Endothelial cell of umbilical vein (primary cell): ENCODE data around the gene RAC3. TPM values are rescaled to one million over a fixed set of nuclear protein-coding genes. Genes with fewer than 3 reads are reported as not detected.

ENCODE experiments used
- BruUV-seq: library from RNA; stranded (reverse); fragments of 400-500 nt; replicated peaks from 2 replicates; lab custom pipeline; 2021; lab: Mats Ljungman, UMichigan
- CTCF ChIA-PET: fragments of 300-600, 350-600 bp; sonication (Branson Sonifier 250); formaldehyde crosslinking; loops from one replicate; lab custom pipeline; 2021; ENCODE audit warnings: antibody characterized with exemption, inconsistent platforms; lab: Charles Lee
- POLR2A ChIA-PET: fragments of 300-600, 350-600 bp; sonication (Branson Sonifier 250); formaldehyde crosslinking; loops from one replicate; lab custom pipeline; 2021; ENCODE audit warnings: antibody characterized with exemption, inconsistent platforms; lab: Charles Lee
- DNase-seq: peaks from one replicate; pipeline ENCODE4 v3.0.0-alpha.2; 2011; ENCODE audit warnings: low read depth, low spot score
- FAIRE-seq: peaks from 2 replicates; lab custom pipeline; 2011; peaks lifted over from hg19 to GRCh38; lab: Jason Lieb, UNC
- H2AFZ ChIP-seq: 2 replicates; pipeline ENCODE4 v1.6.0; 2012; ENCODE audit warnings: low read depth, low read length, control low read depth, inconsistent platforms
- H3K27ac ChIP-seq: 2 replicates; pipeline ENCODE4 v1.5.1; 2011; ENCODE audit warnings: low read depth, mild to moderate bottlenecking, control low read depth, low read length, moderate library complexity; ENCODE audit not compliant: insufficient read depth
- H3K27me3 ChIP-seq, 2 experiments: 2 replicates each; pipeline versions ENCODE4 v1.6.0 to v1.6.1; 2011; ENCODE audit warnings: low read length in 2 of 2, mixed read lengths in 1 of 2; ENCODE audit not compliant: control insufficient read depth in 2 of 2, insufficient read depth in 2 of 2
- H3K36me3 ChIP-seq, 2 experiments: 2 replicates in 1 of 2; 3 replicates in 1 of 2; pipeline ENCODE4 v1.5.1; 2011; ENCODE audit warnings: low read length in 2 of 2, mild to moderate bottlenecking in 1 of 2, moderate library complexity in 1 of 2; ENCODE audit not compliant: control insufficient read depth in 2 of 2, insufficient read depth in 2 of 2; ENCODE audit errors: extremely low read depth in 1 of 2
- H3K4me1 ChIP-seq: 3 replicates; pipeline ENCODE4 v1.5.1; 2011; ENCODE audit warnings: mild to moderate bottlenecking, low read length; ENCODE audit not compliant: control insufficient read depth, insufficient read depth; ENCODE audit errors: extremely low read depth
- H3K4me2 ChIP-seq: 2 replicates; pipeline ENCODE4 v1.6.1; 2011; ENCODE audit warnings: low read length, control low read depth, mixed read lengths; ENCODE audit not compliant: insufficient read depth
- H3K4me3 ChIP-seq, 3 experiments: fragments of 200-600 bp in 1 of 3; sonication (generic), shearing (Covaris generic) in 1 of 3; replicated peaks in 1 of 3; 2 replicates each; pipeline ENCODE4 v1.5.1; 2011 to 2016; ENCODE audit warnings: control low read depth in 3 of 3, low read length in 3 of 3, mild to moderate bottlenecking in 2 of 3, inconsistent platforms in 1 of 3, low read depth in 1 of 3, moderate library complexity in 1 of 3; ENCODE audit not compliant: insufficient read depth in 1 of 3
- H3K79me2 ChIP-seq: 2 replicates; pipeline ENCODE4 v1.6.0; 2012; ENCODE audit warnings: low read length, inconsistent platforms; ENCODE audit not compliant: control insufficient read depth, insufficient read depth
- H3K9ac ChIP-seq: replicated peaks from 2 replicates; pipeline ENCODE3; 2011; ENCODE audit warnings: low read length, control low read depth; ENCODE audit not compliant: insufficient read depth; ENCODE audit errors: extremely low read depth
- H3K9me1 ChIP-seq: replicated peaks from 3 replicates; pipeline ENCODE4 v1.6.0; 2011; ENCODE audit warnings: mild to moderate bottlenecking, low read length; ENCODE audit not compliant: control insufficient read depth, insufficient read depth; ENCODE audit errors: extremely low read depth
- H3K9me3 ChIP-seq: replicated peaks from 2 replicates; pipeline ENCODE4 v1.5.1; 2012; ENCODE audit warnings: low read length, inconsistent platforms; ENCODE audit not compliant: control insufficient read depth, insufficient read depth
- H4K20me1 ChIP-seq: replicated peaks from 2 replicates; pipeline ENCODE3; 2011; ENCODE audit warnings: mild to moderate bottlenecking, low read length; ENCODE audit not compliant: control insufficient read depth, insufficient read depth; ENCODE audit errors: extremely low read depth
- CTCF ChIP-seq, 2 donors: IDR thresholded peaks; 1 replicate in 1 of 2; 2 replicates in 1 of 2; pipeline ENCODE4 v1.5.1; 2011; ENCODE audit warnings: low read length in 2 of 2, mild to moderate bottlenecking in 2 of 2, moderate library complexity in 2 of 2, control low read depth in 1 of 2, inconsistent platforms in 1 of 2, low read depth in 1 of 2; ENCODE audit not compliant: insufficient read depth in 1 of 2; ENCODE audit errors: extremely low read depth in 1 of 2
- EZH2 ChIP-seq: IDR thresholded peaks from 2 replicates; pipeline ENCODE4 v1.6.1; 2012; ENCODE audit warnings: borderline replicate concordance, low read depth, mild to moderate bottlenecking, moderate library complexity, low read length, inconsistent platforms; ENCODE audit not compliant: severe bottlenecking
- FOS ChIP-seq: IDR thresholded peaks from 2 replicates; pipeline ENCODE4 v1.6.1; 2011; ENCODE audit warnings: mild to moderate bottlenecking, low read length, moderate library complexity, borderline replicate concordance; ENCODE audit not compliant: insufficient read depth
- GATA2 ChIP-seq: IDR thresholded peaks from 2 replicates; pipeline ENCODE4 v1.7.0; 2011; ENCODE audit warnings: low read depth, mild to moderate bottlenecking, moderate library complexity, mixed read lengths, low read length; ENCODE audit not compliant: insufficient read length, insufficient read depth
- JUN ChIP-seq: IDR thresholded peaks from 2 replicates; pipeline ENCODE4 v1.6.1; 2011; ENCODE audit warnings: borderline replicate concordance, low read depth; ENCODE audit not compliant: insufficient read length, insufficient read depth
- MAX ChIP-seq: IDR thresholded peaks from 2 replicates; pipeline ENCODE4 v1.6.1; 2011; ENCODE audit not compliant: insufficient read depth, insufficient read length
- MYC ChIP-seq: IDR thresholded peaks from one replicate; pipeline ENCODE4 v1.6.1; 2011; ENCODE audit warnings: mild to moderate bottlenecking, low read depth, low read length
- POLR2A ChIP-seq: IDR thresholded peaks from 2 replicates; pipeline ENCODE4 v1.6.1; 2012; ENCODE audit warnings: low read depth, mild to moderate bottlenecking, control low read depth, low read length
- POLR2AphosphoS5 ChIP-seq: IDR thresholded peaks from 2 replicates; pipeline ENCODE4 v1.6.1; 2012; ENCODE audit warnings: low read depth, mild to moderate bottlenecking, control low read depth, low read length, moderate library complexity; ENCODE audit not compliant: insufficient read depth
- dilution Hi-C: fragments of 300-500 bp; cut with MboI; formaldehyde crosslinking; loops from one replicate; pipeline ENCODE4 v1.15.0; 2019; ENCODE audit warnings: low sequenced_read_pairs; ENCODE audit not compliant: extremely low pct_ligation_motif_present
- intact Hi-C: fragments of 100-400 bp; cut with micrococcal nuclease; formaldehyde crosslinking; loops from one replicate; pipeline ENCODE4 v1.10.0; 2022
- polyA plus RNA-seq, 4 experiments: library from polyadenylated mRNA; depleted of rRNA in 3 of 4; stranded (reverse) in 3 of 4; unstranded in 1 of 4; fragments of >200 nt; gene quantifications; 2 replicates each; pipeline versions ENCODE4 v1.2.1 to v1.2.3, GENCODE V29; 2011 to 2012; ENCODE audit warnings: missing spikeins in 1 of 4
- total RNA-seq: library from RNA; stranded (reverse); gene quantifications from 2 replicates; pipeline ENCODE4 v1.2.3, GENCODE V29; 2021

The RAC3 gene
- total and polyA plus RNA-seq, 2 donors (not counting 3 experiments of a cell fraction or from before 2014, with no cell fraction given): 34.1 to 56.0 TPM

- intact Hi-C loops: loop anchor here (10.0 kb wide), 2 partner anchors 199 to 379 kb away; partner anchors contain the start of genes HEXD and OGFOD3
- CTCF ChIA-PET: interaction anchor here (1.1 kb wide), 1 partner anchor 12 kb away, joined by 6 read pairs; the partner anchor contains the start of genes CENPX and LRRC45
- Histone ChIP-seq H3K79me2 (peaks cover 7% of the 10 kb centered on the region), H3K4me2 (no peak overlapping the region), H3K4me1 (peaks cover 16% of the 10 kb centered on the region), H3K9me1 (no peaks in the 10 kb centered on the region), H3K9me3 (no peaks in the 10 kb centered on the region), H3K9ac (no peak overlapping the region), H3K36me3 (no peaks in the 10 kb centered on the region), H2AFZ (no peak overlapping the region), H4K20me1 (no peaks in the 10 kb centered on the region), H3K27ac (no peak overlapping the region), H3K27me3 (no peaks in the 10 kb centered on the region), H3K4me3 (no peak overlapping the region)
- FAIRE-seq (peak; percentile 21), DNase-seq (no peak)
- TF ChIP-seq EZH2: no peak
- POLR2A ChIA-PET: no interaction called here
- dilution Hi-C loops: no loop called here
- BruUV-seq: no TSS peak
These were observed 4.0 kb downstream of the RAC3 start for GRCh38 chr17:82035488-82035887.

- peaks cover 13% of the 10 kb centered on the region for H3K4me1 ChIP-seq
- peak overlapping the region; percentile 67 for H3K4me2 ChIP-seq
- BruUV-seq: TSS peak; percentile 72
- TF ChIP-seq POLR2AphosphoS5 (no peak), JUN (no peak), GATA2 (no peak), MYC (no peak), CTCF (IDR thresholded peaks at IDR 0.05; ENCODE audit: extremely low read depth in 1 of 2, insufficient read depth in 1 of 2, low read depth in 1 of 2, low read length in 2 of 2) (no peak), POLR2A (no peak), EZH2 (no peak), FOS (no peak), MAX (no peak)
- DNase-seq: no peak
- no peak for FAIRE-seq
- dilution Hi-C loops (no loop called here), intact Hi-C loops (loop anchor here (2.0 to 10.0 kb wide), 3 partner anchors 17 to 379 kb away; partner anchors contain the start of genes HEXD and OGFOD3)
- ChIA-PET CTCF (interaction anchor here (1.1 kb wide), 1 partner anchor 13 kb away, joined by 6 read pairs; the partner anchor contains the start of genes CENPX and LRRC45), POLR2A (no interaction called here)
- no peaks in the 10 kb centered on the region for H3K36me3 ChIP-seq
- H3K79me2 ChIP-seq: peaks cover 7% of the 10 kb centered on the region
- H3K4me3 ChIP-seq: no peak overlapping the region
- peak overlapping the region; percentile 78 for H3K9ac ChIP-seq
- H3K9me1 ChIP-seq: no peaks in the 10 kb centered on the region
- no peaks in the 10 kb centered on the region for H3K27me3 ChIP-seq
- H2AFZ ChIP-seq: no peak overlapping the region
- no peak overlapping the region for H3K27ac ChIP-seq
- H4K20me1 ChIP-seq: no peaks in the 10 kb centered on the region
- no peaks in the 10 kb centered on the region for H3K9me3 ChIP-seq
These were observed 4.6 kb downstream of the RAC3 start for GRCh38 chr17:82035956-82036633.
